ENCODE results near the gene FOXP2.
"Not testable (repeated sequence)": the region's sequence is repeated elsewhere in the genome, so short reads cannot be mapped to it uniquely, and the experiment has no call there.

FOXP2 gene

DNA sequence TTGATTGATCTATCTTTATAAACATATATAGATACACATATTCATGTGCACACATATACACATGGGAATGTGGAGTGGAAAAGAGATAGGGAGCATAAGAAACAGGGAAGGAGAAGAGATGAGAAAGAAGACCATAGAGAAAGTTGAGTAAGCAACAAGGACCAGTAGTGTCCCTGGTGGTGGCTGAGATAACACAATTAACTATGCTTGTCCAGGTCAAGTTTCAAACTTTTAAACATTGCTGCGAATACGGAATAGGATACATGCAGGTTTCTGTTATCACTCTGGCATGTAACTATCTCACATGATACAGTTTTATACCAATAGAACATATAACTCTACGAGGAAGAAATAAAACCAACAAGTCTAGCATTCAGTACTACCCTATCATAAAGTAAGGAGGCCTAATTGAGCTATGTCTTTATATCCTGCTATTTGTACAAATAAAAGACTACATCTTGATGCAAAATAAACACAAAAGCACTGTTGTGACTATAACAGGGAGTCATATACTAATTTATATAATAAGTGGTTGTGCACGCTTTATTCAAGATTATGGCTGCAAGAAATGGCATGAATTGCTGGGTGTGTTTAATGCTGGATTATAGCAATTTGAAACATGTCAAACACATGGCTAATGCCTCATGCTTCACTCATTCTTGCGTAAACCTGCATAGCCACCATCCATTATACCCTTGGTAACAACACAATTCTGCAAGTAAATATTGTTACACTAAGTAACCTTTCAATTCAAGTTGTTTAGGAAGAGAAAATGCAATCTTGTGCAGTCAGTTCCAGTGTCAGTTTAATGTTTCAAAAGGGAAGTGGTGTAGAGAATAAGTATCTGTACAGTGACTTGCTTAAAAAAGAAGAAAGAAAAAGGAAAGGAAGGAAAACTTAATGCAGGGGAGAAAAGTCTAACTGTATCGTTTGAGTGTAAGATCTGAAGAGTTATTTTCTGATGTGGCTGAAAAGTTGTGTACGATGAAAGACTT lies 8.2 kb downstream of the FOXP2 start:
- no peak for DNase-seq (ENCODE audit: low spot score)

DNA sequence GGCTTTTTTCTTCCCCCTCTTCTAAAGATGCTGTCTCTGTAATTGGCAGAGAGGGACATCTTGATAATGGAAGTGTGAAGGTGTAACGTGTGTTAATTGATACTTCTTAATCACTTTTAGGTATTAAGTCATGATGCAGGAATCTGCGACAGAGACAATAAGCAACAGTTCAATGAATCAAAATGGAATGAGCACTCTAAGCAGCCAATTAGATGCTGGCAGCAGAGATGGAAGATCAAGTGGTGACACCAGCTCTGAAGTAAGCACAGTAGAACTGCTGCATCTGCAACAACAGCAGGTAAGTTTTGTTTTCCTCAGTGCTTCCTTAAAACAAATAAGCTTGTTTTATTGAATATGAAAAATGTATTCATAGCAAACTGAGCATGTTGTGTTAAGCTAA lies 11.8 kb downstream of the FOXP2 start:
- no peak for DNase-seq (ENCODE audit: low spot score)

DNA sequence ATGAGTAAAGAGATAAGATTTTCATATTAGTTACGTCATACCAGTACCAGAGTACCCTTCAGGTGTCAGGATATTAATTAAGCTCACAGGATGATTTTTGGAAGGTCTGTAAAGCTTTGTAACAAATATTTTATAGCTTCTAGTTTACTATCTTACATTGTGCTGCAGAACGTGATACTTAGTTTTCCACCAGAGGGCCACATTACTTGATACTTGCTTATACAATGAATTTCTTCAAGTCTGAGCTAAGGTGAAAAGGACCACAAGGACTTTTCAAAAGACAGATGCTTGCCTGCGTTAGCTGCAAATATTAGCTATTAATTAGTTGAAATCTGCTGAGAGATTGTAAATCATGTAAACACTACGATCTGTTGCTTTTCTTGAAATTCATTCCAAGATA lies 12.2 kb downstream of the FOXP2 start:
- no peak for DNase-seq (ENCODE audit: low spot score)

DNA sequence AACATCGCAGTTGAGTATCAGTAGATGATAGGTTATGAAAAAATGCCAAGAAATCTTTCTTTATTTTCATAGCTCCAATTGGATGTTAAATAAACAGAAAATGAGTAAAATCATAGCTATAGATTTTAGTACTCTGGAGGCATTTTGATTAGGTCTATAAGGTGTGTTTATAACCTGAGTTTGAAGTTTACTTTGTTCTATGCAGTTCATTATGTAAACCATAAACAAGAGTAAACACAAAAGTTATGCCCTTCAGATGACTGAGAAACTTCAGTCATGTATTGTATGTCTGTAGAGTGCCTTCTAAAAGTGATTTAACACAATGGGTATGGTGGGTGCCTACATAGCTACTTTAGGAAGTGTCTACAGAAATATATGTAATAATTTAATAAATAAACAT lies 13.6 kb downstream of the FOXP2 start:
- DNase-seq (ENCODE audit: low spot score), result no peak

DNA sequence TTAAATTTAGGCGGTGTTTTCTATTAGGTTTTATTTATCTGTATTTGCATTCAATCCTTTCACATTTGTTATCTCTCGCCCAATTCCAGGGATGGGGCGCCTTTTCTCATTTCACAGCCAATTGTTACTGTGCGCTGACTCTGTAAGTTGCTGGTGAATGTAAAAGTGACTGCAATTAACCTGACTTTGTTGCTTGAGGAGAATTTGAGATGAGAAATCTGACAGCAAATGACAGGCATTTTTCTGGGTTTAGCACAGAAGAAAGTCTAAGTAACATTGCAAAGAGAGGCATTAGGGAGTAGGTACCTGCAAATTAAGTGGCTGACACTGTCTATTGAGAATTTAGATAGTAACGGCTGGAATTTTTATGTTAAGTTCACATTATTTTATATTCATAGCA lies 16.6 kb downstream of the FOXP2 start:
- no peak for DNase-seq (ENCODE audit: low spot score)

DNA sequence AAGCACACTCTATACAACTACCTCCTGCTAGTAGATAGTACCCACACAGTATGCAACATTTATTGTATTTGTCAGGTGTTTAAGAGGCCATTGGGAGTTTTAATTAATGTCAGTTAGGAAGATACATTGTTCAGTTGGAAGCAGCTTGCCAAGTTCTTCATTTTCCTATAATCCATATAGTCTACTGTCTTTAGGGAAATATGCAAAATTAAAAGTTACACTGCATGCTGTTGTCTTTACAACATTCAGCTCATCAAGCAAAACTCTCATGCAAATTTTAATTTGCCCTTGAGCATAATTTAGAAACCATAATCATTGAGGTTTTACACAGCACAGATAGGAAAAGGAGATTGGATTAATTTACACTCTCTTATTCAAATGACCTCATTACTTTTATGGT lies 17.4 kb downstream of the FOXP2 start:
- DNase-seq (ENCODE audit: low spot score), result no peak

DNA sequence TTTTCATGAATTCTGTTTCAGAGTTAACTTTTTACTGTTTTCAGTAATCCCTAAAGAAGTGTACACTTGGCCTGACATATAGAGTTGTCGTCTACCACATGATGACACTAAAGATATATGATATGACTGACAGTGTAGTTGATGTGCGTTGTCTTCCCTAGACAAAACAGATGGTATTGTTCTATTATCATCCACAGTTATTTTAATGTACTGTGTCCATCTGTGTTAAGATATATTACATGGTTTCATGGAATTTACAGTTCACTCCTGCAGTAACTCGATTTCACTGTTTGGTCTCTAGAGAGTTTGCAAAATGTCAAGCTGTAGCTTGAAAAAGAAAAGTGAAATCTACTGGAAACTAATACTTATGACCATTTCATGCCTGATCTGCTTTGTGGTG lies 18.1 kb downstream of the FOXP2 start:
- no peak for DNase-seq (ENCODE audit: low spot score)

DNA sequence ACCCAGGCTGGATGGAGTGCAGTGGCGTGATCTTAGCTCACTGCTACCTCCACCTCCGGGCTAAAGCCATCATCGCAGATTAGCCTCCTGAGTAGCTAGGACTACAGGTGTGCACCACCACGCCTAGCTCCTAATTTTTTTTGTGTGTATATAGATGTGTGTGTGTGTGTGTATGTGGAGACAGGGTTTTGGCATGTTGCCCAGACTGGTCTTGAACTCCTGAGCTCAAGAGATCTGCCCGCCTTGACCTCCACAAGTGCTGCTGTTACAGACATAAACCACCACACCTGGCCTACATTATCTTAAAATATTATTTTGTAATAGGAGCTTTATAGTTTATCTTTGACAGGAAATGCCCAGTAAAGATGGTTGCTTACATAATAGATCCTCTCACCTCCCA lies 25.0 kb downstream of the FOXP2 start:
- no peak for DNase-seq (ENCODE audit: low spot score)

DNA sequence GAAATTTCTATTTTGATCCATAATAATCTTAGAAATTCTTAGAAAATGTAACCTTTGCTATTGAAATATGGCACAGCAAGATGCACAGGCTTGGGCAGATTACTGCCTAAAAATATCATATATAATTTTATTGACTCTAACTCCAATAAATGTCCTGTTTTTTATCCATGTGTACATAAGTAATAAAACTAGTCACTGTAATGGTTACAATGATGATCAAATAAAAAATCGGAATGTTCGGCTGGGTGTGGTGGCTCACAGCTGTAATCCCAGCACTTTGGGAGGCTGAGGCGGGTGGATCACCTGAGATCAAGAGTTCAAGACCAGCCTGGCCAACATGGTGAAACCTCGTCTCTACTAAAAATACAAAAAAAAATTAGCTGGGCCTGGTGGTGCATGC lies 26.3 kb downstream of the FOXP2 start:
- DNase-seq (ENCODE audit: low spot score), result not testable (repeated sequence)

DNA sequence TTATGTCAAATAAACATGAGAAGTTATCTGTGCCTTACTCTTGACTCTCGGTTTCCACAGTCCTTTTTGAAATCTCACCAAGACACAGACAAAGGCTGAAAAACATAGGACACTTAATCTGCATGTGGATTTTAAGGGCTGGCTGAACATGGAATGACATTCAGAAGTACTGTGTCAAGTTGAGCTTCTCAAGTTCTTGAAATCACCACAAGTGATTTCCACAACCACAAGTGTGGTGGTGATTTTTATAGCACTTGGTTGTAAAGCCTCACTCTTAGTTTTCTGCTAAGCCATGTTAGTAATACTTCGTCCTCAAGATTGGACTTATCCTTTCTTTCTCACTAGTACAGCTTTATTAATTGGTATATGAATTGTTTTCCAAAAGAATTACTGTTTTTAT lies 29.6 kb downstream of the FOXP2 start:
- no peak for DNase-seq (ENCODE audit: low spot score)

DNA sequence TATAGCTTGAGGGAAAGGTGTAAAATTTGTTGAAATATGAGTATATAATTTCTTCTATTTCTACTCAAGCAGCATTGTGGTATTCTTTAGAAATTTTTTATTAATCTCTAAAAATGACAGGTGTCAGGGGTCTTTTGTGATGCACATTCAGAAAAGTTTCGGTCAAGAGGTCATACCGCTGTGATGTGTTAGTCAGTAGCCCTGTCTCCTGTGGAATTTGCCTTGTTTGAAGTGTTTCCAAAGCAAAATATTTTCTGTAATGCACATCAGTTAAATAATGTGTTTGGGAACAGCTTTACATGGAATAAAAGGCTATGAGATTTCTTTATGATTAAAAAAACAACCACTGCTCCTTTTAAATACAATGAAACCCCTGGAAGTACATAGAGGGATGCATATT lies 35.8 kb downstream of the FOXP2 start:
- DNase-seq (ENCODE audit: low spot score), result no peak

DNA sequence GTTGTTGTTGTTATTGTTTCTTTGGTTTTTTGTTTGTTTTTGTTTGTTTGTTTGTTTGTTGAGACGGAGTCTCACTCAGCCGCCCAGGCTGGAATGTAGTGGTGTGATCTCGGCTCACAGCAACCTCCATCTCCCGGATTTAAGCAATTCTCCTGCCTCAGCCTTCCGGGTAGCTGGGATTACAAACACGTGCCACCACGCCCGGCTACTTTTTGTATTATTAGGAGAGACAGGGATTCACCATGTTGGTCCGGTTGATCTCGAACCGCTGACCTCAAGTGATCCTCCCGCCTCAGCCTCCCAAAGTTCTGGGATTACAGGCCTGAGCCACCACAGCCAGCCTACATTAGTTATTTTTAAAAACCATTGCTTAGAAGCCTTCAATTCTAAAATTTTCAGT lies 45.0 kb downstream of the FOXP2 start:
- DNase-seq (ENCODE audit: low spot score), result no peak

DNA sequence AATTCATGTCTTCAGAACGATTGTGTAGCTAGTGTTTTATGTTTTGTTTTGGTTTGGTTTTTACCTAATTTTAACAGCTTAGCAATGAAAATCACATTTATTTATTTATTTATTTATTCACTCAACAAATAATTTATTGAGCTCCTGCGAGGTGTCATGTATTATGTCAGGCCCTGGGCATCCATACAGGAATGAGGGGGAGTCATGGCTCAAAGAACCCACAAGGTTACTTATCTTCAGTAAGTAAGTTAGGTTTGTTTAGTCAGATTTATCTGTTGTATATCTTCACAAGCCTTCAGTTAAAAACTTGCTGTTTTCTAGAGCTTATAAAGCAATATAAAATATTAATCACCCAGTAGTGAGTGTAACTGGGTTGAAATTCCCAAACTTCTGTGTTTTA lies 45.4 kb downstream of the FOXP2 start:
- DNase-seq (ENCODE audit: low spot score), result no peak

DNA sequence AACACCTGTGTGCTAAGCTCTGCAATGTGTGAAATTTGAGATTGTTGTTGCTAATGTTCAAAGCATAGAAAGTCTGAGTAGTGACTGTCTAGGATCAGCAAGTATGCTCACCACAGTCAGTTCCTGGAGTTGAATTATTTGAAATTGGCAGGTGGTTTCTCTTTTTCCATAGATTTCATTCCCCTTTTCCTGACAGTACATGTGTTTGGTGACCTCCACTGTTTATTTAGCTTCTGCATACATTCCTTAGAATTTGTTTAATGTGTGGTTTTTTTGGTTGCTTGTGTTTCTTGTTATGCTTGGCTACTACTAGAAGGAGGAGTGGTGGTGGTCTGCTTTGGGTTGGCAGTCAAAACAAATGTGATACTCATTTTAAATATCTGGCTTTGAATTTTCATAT lies 52.3 kb downstream of the FOXP2 start:
- no peak for DNase-seq (ENCODE audit: low spot score)

DNA sequence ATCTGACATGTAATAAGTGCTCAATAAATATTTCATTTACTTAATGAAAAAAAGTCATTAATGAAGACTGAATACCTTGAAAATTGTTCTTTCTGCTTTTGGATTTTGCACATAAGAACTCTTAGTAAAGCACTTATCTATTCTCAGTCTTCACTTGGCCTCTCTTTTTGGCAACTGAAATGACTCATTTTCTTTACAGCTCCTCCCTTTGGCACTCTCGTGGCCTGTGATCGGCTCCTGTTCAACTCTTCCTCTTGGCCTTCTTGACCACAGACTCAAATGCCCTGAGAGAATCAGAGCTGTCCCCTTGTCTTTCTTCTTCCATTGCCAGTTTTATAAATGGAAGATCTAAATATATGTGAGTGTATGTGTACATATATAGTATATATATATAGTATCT lies 54.2 kb downstream of the FOXP2 start:
- no peak for DNase-seq (ENCODE audit: low spot score)

DNA sequence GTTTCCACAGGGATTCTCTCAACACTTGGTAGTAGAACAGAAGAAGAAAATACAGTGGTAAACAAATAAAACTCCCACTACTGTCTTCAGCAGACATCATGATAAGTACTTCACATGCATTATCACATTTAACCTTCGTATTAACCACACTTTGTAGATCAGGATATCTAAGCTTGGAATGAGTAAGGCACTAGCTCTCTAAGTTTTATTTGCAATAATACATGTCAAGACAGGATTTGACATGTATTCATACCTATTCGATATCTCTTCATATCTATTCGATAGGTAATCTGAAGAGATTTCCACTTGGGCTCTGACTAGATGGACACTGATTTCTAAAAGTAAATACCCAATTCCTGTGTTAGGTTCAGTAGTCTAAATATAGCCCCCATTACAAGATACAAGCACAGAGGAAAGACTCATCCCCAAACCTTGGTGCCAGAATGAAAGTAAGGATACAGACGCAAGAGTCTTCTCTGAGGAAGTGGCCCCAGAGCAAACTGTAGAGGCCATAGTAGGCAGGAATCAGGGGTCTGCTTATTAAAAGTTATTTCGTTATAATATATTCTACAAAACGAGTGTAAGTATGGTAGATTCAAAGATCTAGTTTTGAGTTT lies 58.4 kb downstream of the FOXP2 start:
- no peak for DNase-seq (ENCODE audit: low spot score)

DNA sequence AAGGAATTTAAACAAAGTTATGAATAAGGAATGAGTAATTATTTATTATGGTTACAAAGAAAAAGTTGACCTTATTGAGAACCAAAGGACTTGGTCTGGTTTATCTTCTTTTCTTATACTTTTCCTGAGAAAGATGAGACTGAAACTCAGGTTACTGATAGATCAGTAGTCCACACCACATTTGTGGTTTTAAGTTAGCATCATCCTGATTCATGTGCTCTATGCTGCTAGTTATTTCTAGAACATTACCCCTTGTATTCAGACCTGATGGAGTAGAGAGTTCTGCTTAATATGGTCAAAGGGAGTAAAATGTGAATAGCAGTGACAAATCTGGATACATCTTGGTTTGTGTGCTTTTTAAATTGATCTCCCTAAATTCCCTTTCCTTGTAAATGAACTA lies 63.8 kb downstream of the FOXP2 start:
- DNase-seq (ENCODE audit: low spot score), result no peak

DNA sequence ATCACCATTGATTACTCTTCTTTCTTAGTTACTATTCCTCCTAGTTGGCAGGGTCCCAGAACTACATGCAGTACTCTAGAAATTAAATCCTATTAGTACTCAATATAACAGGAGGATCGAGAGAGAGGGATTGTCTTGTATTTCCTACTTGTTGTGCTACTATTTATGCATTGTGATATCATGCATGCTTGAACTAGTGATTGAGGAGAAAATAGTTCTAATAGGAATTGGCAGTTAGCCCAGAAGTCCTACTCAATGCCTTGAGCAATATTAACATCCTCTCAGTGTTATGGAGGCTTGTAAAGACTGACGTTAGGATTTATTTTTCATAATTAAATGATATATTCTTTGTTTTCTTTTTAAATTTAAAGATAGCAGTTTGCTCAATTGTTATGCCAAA lies 67.4 kb downstream of the FOXP2 start:
- no peak for DNase-seq (ENCODE audit: low spot score)

DNA sequence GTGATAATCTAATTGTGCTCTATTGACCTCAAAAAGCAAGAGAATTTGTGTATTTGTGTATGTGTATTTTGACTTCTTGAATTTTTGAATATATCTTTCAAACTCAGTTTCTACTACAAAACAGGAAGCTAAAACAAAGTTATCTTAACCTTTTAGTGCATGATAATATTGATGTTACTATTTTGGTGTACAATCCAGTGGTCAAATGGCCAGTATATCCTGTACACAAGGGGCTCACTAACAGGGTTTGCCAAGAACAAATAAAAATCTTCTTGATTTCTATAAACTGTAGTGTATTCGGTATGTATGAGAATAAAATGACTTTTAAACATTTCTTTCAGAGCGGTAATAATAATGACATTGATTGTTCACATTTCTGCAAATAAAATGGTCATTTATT lies 69.6 kb downstream of the FOXP2 start:
- DNase-seq (ENCODE audit: low spot score), result no peak

DNA sequence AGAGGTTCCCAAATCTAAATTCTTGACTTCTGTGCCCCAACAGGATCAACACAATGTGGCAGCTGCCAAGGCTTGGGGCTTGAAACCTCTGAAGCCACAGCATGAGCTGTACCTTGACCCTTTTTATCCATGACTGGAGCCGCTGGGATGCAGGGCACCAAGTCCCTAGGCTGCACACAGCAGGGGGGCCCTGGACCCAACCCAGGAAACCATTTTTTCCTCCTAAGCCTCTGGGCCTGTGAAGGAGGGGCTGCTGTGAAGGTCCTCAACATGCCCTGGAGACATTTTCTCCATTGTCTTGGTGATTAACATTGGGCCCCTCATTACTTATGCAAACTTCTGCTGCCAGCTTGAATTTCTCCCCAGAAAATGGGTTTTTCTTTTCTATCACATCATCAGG lies 72.6 kb downstream of the FOXP2 start:
- DNase-seq (ENCODE audit: low spot score), result no peak

DNA sequence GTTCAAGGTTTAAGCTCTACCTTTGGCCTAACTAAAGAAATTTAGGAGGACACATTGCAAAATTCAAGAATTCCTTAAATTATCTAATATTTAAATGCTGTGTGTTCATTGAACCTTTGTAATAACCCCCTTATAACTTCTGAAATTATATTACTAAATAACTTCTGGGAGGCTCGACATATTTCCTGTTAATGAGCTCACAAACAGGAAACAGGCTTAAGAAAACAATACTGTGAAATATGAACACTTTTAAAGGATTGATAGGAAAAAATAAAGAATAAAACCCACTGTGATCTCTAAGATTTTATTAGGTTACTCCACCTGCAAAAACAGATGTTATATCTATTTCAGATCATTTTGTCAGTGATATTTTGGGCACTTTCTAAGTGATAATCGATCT lies 74.1 kb downstream of the FOXP2 start:
- no peak for DNase-seq (ENCODE audit: low spot score)

DNA sequence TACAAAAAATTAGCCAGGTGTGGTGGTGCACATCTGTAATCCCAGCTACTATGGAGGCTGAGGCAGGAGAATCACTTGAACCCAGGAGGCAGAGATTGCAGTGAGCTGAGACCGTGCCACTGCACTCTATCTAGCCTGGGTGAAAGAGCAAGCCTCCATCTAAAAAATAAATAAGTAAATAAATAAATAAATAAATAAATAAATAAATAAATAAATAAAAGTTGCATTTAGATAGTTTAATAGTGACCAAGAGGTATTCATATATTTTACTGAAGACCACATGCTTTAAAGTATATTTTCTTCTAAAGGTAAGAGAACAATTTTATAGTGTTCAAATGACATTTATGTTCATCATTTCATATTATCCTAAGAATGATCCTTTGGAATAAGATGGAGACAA lies 82.9 kb downstream of the FOXP2 start:
- not testable (repeated sequence) for DNase-seq (ENCODE audit: low spot score)

DNA sequence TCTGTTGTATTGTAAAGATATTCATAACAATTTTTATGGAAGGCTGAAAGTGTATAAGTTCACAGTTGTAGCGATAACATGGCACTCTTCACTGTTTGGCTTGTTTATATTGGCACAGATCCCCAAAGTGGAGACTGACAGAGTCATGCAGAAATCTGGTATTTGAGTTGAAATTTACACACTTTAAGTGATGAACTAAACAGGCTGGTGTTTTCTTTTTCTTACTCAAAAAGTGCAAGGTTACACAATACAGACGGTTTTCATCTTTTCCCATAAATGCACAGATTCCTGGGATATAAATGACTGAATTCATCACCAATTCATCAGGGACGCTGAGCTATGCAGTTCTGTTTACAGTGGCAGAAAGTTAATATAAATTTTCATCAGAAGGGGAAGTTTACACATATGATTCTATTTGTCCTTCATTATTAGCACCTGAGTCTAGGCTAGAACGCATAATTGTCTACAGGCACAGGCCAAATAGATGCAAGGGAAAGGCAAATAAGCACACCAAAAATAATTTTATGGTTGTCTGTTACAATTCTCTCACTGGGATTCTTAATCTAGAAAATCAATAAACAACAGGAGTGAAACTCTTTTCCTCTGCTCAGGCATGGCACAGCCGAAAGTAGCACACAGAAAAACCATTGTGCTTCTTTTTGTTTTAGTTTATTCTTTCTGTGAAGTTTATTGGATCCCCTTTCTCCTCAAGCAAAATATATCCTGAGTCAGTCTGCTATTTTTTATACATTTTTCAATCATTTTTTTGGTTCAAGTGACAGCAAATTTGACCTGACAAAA lies 88.0 kb downstream of the FOXP2 start:
- DNase-seq (ENCODE audit: low spot score), result no peak

Measured in GM03348 (cell line).